ENCODE measurements around the gene DBNDD2. TPM values are rescaled to one million over a fixed set of nuclear protein-coding genes. Genes with fewer than 3 reads are reported as not detected.

The DBNDD2 gene
- total and polyA plus RNA-seq, 2 donors from 2014 or later = 50.7 to 51.5 TPM

- no peak overlapping the region for H3K9ac ChIP-seq (ENCODE audit: low read length in 3 of 3)
- H3K27ac ChIP-seq (ENCODE audit: low read depth in 2 of 2, low read length in 2 of 2) = no peak overlapping the region
- H3K27me3 ChIP-seq (ENCODE audit: control insufficient read depth, insufficient read depth, low read length) = no peaks in the 10 kb centered on the region
- FAIRE-seq (no peak), DNase-seq (no peak)
- H3K4me3 ChIP-seq (ENCODE audit: low read length in 3 of 3) = no peak overlapping the region
- peaks cover 0 to 6% (median 0%) of the 10 kb centered on the region in 3 donors for H3K36me3 ChIP-seq (ENCODE audit: control insufficient read depth in 2 of 3, insufficient read depth in 3 of 3, low read length in 3 of 3)
- H3K4me1 ChIP-seq (ENCODE audit: control insufficient read depth in 2 of 3, insufficient read depth in 2 of 3, low read depth in 1 of 3, low read length in 3 of 3) = peaks cover 0 to 11% (median 7%) of the 10 kb centered on the region in 3 donors
- H3K9me3 ChIP-seq (ENCODE audit: control insufficient read depth in 2 of 3, insufficient read depth in 1 of 3, low read length in 3 of 3) = no peaks in the 10 kb centered on the region
- intact Hi-C loops (cut with DNase I) = no loop called here
- no peak for TF ChIP-seq CTCF (IDR thresholded peaks at IDR 0.05; ENCODE audit: borderline replicate concordance, extremely low read depth, insufficient read depth)
Observed at GRCh38 chr20:45412653-45413052, 4.6 kb downstream of the DBNDD2 start.

GRCh38 chr20:45413479-45413878 is 5.4 kb downstream of the DBNDD2 start:
- no peak for FAIRE-seq
- TF ChIP-seq CTCF (IDR thresholded peaks at IDR 0.05; ENCODE audit: borderline replicate concordance, extremely low read depth, insufficient read depth) = no peak
- intact Hi-C loops (cut with DNase I) = no loop called here

GRCh38 chr20:45415822-45416637 is 7.9 kb downstream of the DBNDD2 start, which contains the start of gene PIGT:
PIGT (plus strand) TSS chr20:45416141; CDS start chr20:45416157, 16 bp downstream.
- Histone ChIP-seq H3K9ac (ENCODE audit: low read length in 3 of 3) (peak within 1 kb of the TSS; percentile 38 to 63 (median 49)), H3K4me1 (ENCODE audit: control insufficient read depth in 2 of 3, insufficient read depth in 2 of 3, low read depth in 1 of 3, low read length in 3 of 3) (peaks cover 0 to 7% (median 6%) of the 10 kb centered on the region in 3 donors), H3K36me3 (ENCODE audit: control insufficient read depth in 2 of 3, insufficient read depth in 3 of 3, low read length in 3 of 3) (peaks cover 0 to 18% (median 16%) of the 10 kb centered on the region in 3 donors), H3K27ac (ENCODE audit: low read depth in 2 of 2, low read length in 2 of 2) (peak within 1 kb of the TSS; percentile 29), H3K9me3 (ENCODE audit: control insufficient read depth in 2 of 3, insufficient read depth in 1 of 3, low read length in 3 of 3) (no peaks in the 10 kb centered on the region), H3K27me3 (ENCODE audit: control insufficient read depth, insufficient read depth, low read length) (no peaks in the 10 kb centered on the region), H3K4me3 (ENCODE audit: low read length in 3 of 3) (peak within 1 kb of the TSS; percentile 71 to 84 (median 76))
- peak; percentile 84 to 95 (median 93) for DNase-seq
- intact Hi-C loops (cut with DNase I) = no loop called here
- no peak for FAIRE-seq
- TF ChIP-seq CTCF (IDR thresholded peaks at IDR 0.05; ENCODE audit: borderline replicate concordance, extremely low read depth, insufficient read depth) = no peak

More at GRCh38 chr20:45413479-45413878, 5.4 kb downstream of the DBNDD2 start:
- Histone ChIP-seq H3K36me3 (ENCODE audit: control insufficient read depth in 2 of 3, insufficient read depth in 3 of 3, low read length in 3 of 3) (peaks cover 0 to 6% (median 0%) of the 10 kb centered on the region in 3 donors), H3K9ac (ENCODE audit: low read length in 3 of 3) (no peak overlapping the region), H3K4me3 (ENCODE audit: low read length in 3 of 3) (no peak overlapping the region), H3K27ac (ENCODE audit: low read depth in 2 of 2, low read length in 2 of 2) (no peak overlapping the region), H3K9me3 (ENCODE audit: control insufficient read depth in 2 of 3, insufficient read depth in 1 of 3, low read length in 3 of 3) (no peaks in the 10 kb centered on the region), H3K27me3 (ENCODE audit: control insufficient read depth, insufficient read depth, low read length) (no peaks in the 10 kb centered on the region), H3K4me1 (ENCODE audit: control insufficient read depth in 2 of 3, insufficient read depth in 2 of 3, low read depth in 1 of 3, low read length in 3 of 3) (peaks cover 0 to 8% (median 7%) of the 10 kb centered on the region in 3 donors)
- DNase-seq = no peak

All from kidney (tissue), 14 donors.